RKO (cell line): ENCODE data around the gene CSNK1A1.
A peak's percentile ranks its signal among the peaks of the same experiment; 100 is the strongest.
"Not testable (repeated sequence)": the region's sequence is repeated elsewhere in the genome, so short reads cannot be mapped to it uniquely, and the experiment has no call there.

ENCODE experiments used
- DNase-seq: peaks from one replicate; pipeline ENCODE4 v3.0.0-alpha.2; 2016; ENCODE audit warnings: low spot score

CSNK1A1 gene

GRCh38 chr5:149490599-149491485 is 60.4 kb downstream of the CSNK1A1 start:
- no peak for DNase-seq

- DNase-seq, result no peak
Measured at GRCh38 chr5:149489605-149490037, 61.6 kb downstream of the CSNK1A1 start.

- DNase-seq, result no peak
Measured at GRCh38 chr5:149488645-149489306, 62.5 kb downstream of the CSNK1A1 start.

- DNase-seq, result no peak
Measured at GRCh38 chr5:149487672-149488071, 63.6 kb downstream of the CSNK1A1 start.

- DNase-seq, result peak; percentile 41
Measured at GRCh38 chr5:149486726-149487635, 64.3 kb downstream of the CSNK1A1 start.

GRCh38 chr5:149485655-149486615 is 65.3 kb downstream of the CSNK1A1 start:
- peak; percentile 100 for DNase-seq

- DNase-seq, result no peak
Measured at GRCh38 chr5:149481485-149481884, 69.8 kb downstream of the CSNK1A1 start.

- DNase-seq, result no peak
Measured at GRCh38 chr5:149478761-149479160, 72.5 kb downstream of the CSNK1A1 start.

GRCh38 chr5:149475777-149476176 is 75.5 kb downstream of the CSNK1A1 start:
- DNase-seq, result no peak

- DNase-seq, result no peak
Measured at GRCh38 chr5:149474198-149474597, 77.0 kb downstream of the CSNK1A1 start.

GRCh38 chr5:149473441-149473840 is 77.8 kb downstream of the CSNK1A1 start:
- no peak for DNase-seq

GRCh38 chr5:149472399-149472798 is 78.8 kb downstream of the CSNK1A1 start:
- no peak for DNase-seq

- no peak for DNase-seq
Measured at GRCh38 chr5:149471406-149472183, 79.6 kb downstream of the CSNK1A1 start.

- no peak for DNase-seq
Measured at GRCh38 chr5:149470942-149471341, 80.3 kb downstream of the CSNK1A1 start.

- DNase-seq, result peak; percentile 85
Measured at GRCh38 chr5:149466457-149466972, 84.7 kb downstream of the CSNK1A1 start.

- DNase-seq, result no peak
Measured at GRCh38 chr5:149464796-149465489, 86.3 kb downstream of the CSNK1A1 start.

- not testable (repeated sequence) for DNase-seq
Measured at GRCh38 chr5:149461907-149462306, 89.3 kb downstream of the CSNK1A1 start.

- DNase-seq, result no peak
Measured at GRCh38 chr5:149459891-149460290, 91.3 kb downstream of the CSNK1A1 start.

- DNase-seq, result no peak
Measured at GRCh38 chr5:149457393-149457763, 93.9 kb downstream of the CSNK1A1 start.
